Liver (tissue), 3 donors: ENCODE measurements around the gene PRR16.

ENCODE experiments used
- ATF3 ChIP-seq: IDR thresholded peaks from 2 replicates; pipeline ENCODE4 v1.6.1; 2016; ENCODE audit warnings: antibody characterized with exemption
- CTCF ChIP-seq: fragments of 150-350 bp; IDR thresholded peaks from 2 replicates; pipeline ENCODE4 v1.5.1; 2017; ENCODE audit warnings: improper control_type of control experiment, low read depth, low read length; ENCODE audit not compliant: missing input control
- NR2F2 ChIP-seq: IDR thresholded peaks from 2 replicates; pipeline ENCODE4 v1.6.1; 2016; ENCODE audit warnings: antibody characterized with exemption
- REST ChIP-seq: IDR thresholded peaks from 2 replicates; pipeline ENCODE4 v1.6.1; 2016; ENCODE audit warnings: antibody characterized with exemption, mild to moderate bottlenecking
- RXRA ChIP-seq, 2 donors: IDR thresholded peaks; 2 replicates each; pipeline ENCODE4 v1.6.1; 2017 to 2018; ENCODE audit warnings: antibody characterized with exemption in 2 of 2, mild to moderate bottlenecking in 1 of 2
- donor health status: healthy.
- donor health status: healthy.

GRCh38 chr5:120449501-120449900 is 14.6 kb upstream of the PRR16 start:
- TF ChIP-seq REST: no peak
- TF ChIP-seq RXRA (IDR thresholded peaks at IDR 0.05): no peak
- no peak for TF ChIP-seq CTCF
- TF ChIP-seq ATF3: no peak
- TF ChIP-seq NR2F2: no peak
